Lower leg skin (tissue), 4 donors: ENCODE results near the gene CDH23. TPM values are rescaled to one million over a fixed set of nuclear protein-coding genes. Genes with fewer than 3 reads are reported as not detected.

Experiments used
- DNase-seq, 2 donors: peaks; one replicate each; pipeline ENCODE4 v3.0.0-alpha.2; 2019; ENCODE audit warnings: low spot score in 2 of 2
- H3K4me3 ChIP-seq: fragments of 200-600 bp; sonication (generic); 2 replicates; pipeline ENCODE4 v1.5.1; 2017; ENCODE audit warnings: mild to moderate bottlenecking, low read depth; ENCODE audit not compliant: poor library complexity, severe bottlenecking
- POLR2A ChIP-seq, 2 donors: fragments of 450-650 bp; IDR thresholded peaks; one replicate each; pipeline ENCODE4 v1.6.1; 2016 to 2017; ENCODE audit warnings: antibody characterized with exemption in 2 of 2, mild to moderate bottlenecking in 1 of 2, moderate library complexity in 1 of 2
- WGBS, 2 donors: methylation state at CpG; one replicate each; pipeline ENCODE4 v1.1.5; 2018; 5-methylcytosine and 5-hydroxymethylcytosine counted together
- intact Hi-C: fragments of 100-400 bp; cut with DNase I; formaldehyde crosslinking; loops from one replicate; pipeline ENCODE4 v1.15.0; 2023; ENCODE audit warnings: low total_unique reads
- total RNA-seq, 4 donors: library from RNA; depleted of rRNA; stranded (reverse); fragments of >200 nt; gene quantifications; one replicate each; pipeline ENCODE4 v1.1.0, GENCODE V29; 2016
- TF ChIP-seq, protein P1 (sequence below), 3 donors: fragments of 450-650 bp; IDR thresholded peaks; one replicate each; pipeline ENCODE4 v1.5.1; 2016; ENCODE audit warnings: antibody characterized with exemption in 3 of 3, mild to moderate bottlenecking in 3 of 3, moderate library complexity in 2 of 3

CDH23 gene
- total RNA-seq, 4 donors from 2014 or later: 1.7 to 9.2 (median 2.6) TPM

GRCh38 chr10:71806704-71807556 lies 410.2 kb downstream of the CDH23 start:
- intact Hi-C loops: no loop called here
- no peak for TF ChIP-seq POLR2A (IDR thresholded peaks at IDR 0.05)
- TF ChIP-seq, protein P1, sequence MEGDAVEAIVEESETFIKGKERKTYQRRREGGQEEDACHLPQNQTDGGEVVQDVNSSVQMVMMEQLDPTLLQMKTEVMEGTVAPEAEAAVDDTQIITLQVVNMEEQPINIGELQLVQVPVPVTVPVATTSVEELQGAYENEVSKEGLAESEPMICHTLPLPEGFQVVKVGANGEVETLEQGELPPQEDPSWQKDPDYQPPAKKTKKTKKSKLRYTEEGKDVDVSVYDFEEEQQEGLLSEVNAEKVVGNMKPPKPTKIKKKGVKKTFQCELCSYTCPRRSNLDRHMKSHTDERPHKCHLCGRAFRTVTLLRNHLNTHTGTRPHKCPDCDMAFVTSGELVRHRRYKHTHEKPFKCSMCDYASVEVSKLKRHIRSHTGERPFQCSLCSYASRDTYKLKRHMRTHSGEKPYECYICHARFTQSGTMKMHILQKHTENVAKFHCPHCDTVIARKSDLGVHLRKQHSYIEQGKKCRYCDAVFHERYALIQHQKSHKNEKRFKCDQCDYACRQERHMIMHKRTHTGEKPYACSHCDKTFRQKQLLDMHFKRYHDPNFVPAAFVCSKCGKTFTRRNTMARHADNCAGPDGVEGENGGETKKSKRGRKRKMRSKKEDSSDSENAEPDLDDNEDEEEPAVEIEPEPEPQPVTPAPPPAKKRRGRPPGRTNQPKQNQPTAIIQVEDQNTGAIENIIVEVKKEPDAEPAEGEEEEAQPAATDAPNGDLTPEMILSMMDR (IDR thresholded peaks at IDR 0.05): no peak
- WGBS, 2 donors: 90% methylated on average over 22 to 23 of the region's 23 CpGs
- no peak overlapping the region for H3K4me3 ChIP-seq
- DNase-seq: no peak

DNA sequence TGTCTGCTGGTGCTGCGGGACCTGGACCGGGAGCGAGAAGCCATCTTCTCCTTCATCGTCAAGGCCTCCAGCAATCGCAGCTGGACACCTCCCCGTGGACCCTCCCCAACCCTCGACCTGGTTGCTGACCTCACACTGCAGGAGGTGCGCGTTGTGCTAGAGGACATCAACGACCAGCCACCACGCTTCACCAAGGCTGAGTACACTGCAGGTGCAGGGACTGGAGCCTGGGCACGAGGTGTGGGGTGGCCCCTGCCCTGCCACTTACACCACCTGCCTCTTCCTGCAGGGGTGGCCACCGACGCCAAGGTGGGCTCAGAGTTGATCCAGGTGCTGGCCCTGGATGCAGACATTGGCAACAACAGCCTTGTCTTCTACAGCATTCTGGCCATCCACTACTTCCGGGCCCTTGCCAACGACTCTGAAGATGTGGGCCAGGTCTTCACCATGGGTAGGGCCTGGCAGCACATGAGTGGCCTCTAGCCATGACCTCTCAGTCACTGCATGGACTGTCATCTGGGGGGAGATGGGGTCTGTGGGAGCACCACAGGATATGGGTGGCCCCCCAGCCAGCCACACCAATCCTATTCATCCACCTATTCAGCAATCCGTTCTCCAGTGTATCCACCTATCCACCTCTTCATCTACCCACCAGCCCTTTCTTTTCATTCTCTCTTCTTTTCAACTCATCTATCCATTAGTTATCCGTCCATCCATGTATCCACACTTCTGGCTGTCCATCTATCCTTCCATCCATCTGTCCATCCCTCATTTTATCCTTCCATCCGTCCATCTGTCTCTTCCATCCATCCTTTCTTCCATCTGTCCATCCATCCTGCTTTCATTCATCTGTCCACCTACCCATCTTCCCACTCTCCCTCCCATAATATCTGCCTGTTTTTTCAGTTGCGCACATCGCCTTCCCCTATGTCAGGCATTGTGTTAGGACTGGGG lies 411.1 kb downstream of the CDH23 start:
- WGBS, 2 donors: 91 to 95% methylated on average over 20 to 21 of the region's 21 CpGs
- intact Hi-C loops: no loop called here
- TF ChIP-seq, protein P1 (IDR thresholded peaks at IDR 0.05): no peak
- TF ChIP-seq POLR2A (IDR thresholded peaks at IDR 0.05): no peak

GRCh38 chr10:71809628-71810027 lies 412.9 kb downstream of the CDH23 start:
- TF ChIP-seq, protein P1 (IDR thresholded peaks at IDR 0.05): no peak
- no peak for TF ChIP-seq POLR2A (IDR thresholded peaks at IDR 0.05)
- DNase-seq: no peak
- WGBS, 2 donors: 90 to 91% methylated on average over 25 of the region's 25 CpGs
- intact Hi-C loops: no loop called here
- no peak overlapping the region for H3K4me3 ChIP-seq

More for the DNA sequence above, 411.1 kb downstream of the CDH23 start:
- no peak for DNase-seq
- H3K4me3 ChIP-seq: no peak overlapping the region

GRCh38 chr10:71810048-71810750 lies 413.5 kb downstream of the CDH23 start:
- DNase-seq: no peak
- H3K4me3 ChIP-seq: no peak overlapping the region
- 77 to 92% methylated on average over 13 of the region's 13 CpGs for WGBS, 2 donors
- intact Hi-C loops: no loop called here
- TF ChIP-seq POLR2A (IDR thresholded peaks at IDR 0.05): no peak
- TF ChIP-seq, protein P1 (IDR thresholded peaks at IDR 0.05): no peak

GRCh38 chr10:71811351-71811750 lies 414.6 kb downstream of the CDH23 start:
- WGBS, 2 donors: 85 to 89% methylated on average over 18 to 19 of the region's 19 CpGs
- H3K4me3 ChIP-seq: no peak overlapping the region
- no peak for DNase-seq
- intact Hi-C loops: no loop called here
- TF ChIP-seq, protein P1 (IDR thresholded peaks at IDR 0.05): no peak
- TF ChIP-seq POLR2A (IDR thresholded peaks at IDR 0.05): no peak
